ENCODE measurements around the gene TSEN2. TPM values are rescaled to one million over a fixed set of nuclear protein-coding genes. Genes with fewer than 3 reads are reported as not detected.

The TSEN2 gene
- total RNA-seq, 1 experiment from 2014 or later, result 35.5 TPM

DNA sequence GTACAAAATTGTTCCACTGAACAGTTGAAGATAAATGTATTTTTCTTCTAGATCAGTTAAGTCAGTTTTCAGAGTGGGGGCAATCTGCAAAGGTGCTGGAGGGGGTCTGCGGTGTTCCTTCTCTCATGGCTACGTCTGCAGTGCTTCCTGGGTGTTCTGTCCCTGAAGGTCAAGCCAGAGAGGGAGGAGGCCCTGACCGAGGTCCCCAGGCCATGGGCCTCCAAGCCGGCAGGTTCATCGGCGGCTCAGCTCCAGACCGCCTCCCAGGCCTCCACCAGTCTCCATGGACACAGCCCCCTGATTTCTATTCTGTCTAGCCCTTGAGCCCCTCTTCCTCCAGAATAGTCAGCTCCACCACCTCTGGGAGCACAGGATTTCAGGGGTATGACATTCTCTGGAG lies 28.5 kb upstream of the TSEN2 start:
- ChIA-PET POLR2A (no interaction called here), RAD21 (ENCODE audit: low non-redundant PET in 1 of 2, low total read pairs in 2 of 2, uncharacterized antibody in 2 of 2, unreplicated experiment in 2 of 2) (no interaction called here), CTCF (no interaction called here)
- Histone ChIP-seq H3K4me1 (ENCODE audit: control insufficient read depth in 1 of 2, insufficient read depth in 2 of 2, low read length in 2 of 2) (peaks cover 5 to 11% of the 10 kb centered on the region in 2 experiments; a peak in 2 of 4 replicates), H4K20me1 (ENCODE audit: insufficient read depth) (no peaks in the 10 kb centered on the region), H3K27ac (ENCODE audit: low read depth, low read length) (no peak overlapping the region), H2AFZ (ENCODE audit: low read depth, low read length, poor library complexity, severe bottlenecking) (no peak overlapping the region), H3K36me3 (ENCODE audit: control insufficient read depth in 1 of 2, insufficient read depth in 2 of 2, low read length in 2 of 2) (no peaks in the 10 kb centered on the region), H3K9ac (ENCODE audit: low read length) (no peak overlapping the region), H3K4me3 (replicated peaks in 1 of 2; ENCODE audit: low read depth in 1 of 2, low read length in 2 of 2) (no peak overlapping the region), H3K27me3 (ENCODE audit: insufficient read depth, low read length) (no peaks in the 10 kb centered on the region), H3K9me3 (ENCODE audit: control insufficient read depth in 1 of 2, insufficient read depth in 1 of 2, low read depth in 1 of 2, low read length in 2 of 2) (no peaks in the 10 kb centered on the region), H3K79me2 (ENCODE audit: insufficient read depth, low read length) (no peaks in the 10 kb centered on the region), H3K9me2 (ENCODE audit: insufficient read depth) (no peaks in the 10 kb centered on the region), H3K4me2 (ENCODE audit: low read length) (no peak overlapping the region)
- TF ChIP-seq EZH2 (IDR thresholded peaks at IDR 0.05), result no peak
- no peak for TF ChIP-seq CEBPB (IDR thresholded peaks at IDR 0.05; ENCODE audit: low read depth)
- TF ChIP-seq SRF (IDR thresholded peaks at IDR 0.05; ENCODE audit: low read depth), result no peak
- TF ChIP-seq, protein P1, sequence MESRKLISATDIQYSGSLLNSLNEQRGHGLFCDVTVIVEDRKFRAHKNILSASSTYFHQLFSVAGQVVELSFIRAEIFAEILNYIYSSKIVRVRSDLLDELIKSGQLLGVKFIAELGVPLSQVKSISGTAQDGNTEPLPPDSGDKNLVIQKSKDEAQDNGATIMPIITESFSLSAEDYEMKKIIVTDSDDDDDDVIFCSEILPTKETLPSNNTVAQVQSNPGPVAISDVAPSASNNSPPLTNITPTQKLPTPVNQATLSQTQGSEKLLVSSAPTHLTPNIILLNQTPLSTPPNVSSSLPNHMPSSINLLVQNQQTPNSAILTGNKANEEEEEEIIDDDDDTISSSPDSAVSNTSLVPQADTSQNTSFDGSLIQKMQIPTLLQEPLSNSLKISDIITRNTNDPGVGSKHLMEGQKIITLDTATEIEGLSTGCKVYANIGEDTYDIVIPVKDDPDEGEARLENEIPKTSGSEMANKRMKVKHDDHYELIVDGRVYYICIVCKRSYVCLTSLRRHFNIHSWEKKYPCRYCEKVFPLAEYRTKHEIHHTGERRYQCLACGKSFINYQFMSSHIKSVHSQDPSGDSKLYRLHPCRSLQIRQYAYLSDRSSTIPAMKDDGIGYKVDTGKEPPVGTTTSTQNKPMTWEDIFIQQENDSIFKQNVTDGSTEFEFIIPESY (IDR thresholded peaks at IDR 0.05; ENCODE audit: extremely low read depth, insufficient replicate concordance, low read length), result no peak
- no peak for TF ChIP-seq MAX (IDR thresholded peaks at IDR 0.05)
- no peak for TF ChIP-seq TCF7L2 (IDR thresholded peaks at IDR 0.05; ENCODE audit: borderline replicate concordance, extremely low read depth, insufficient read depth, insufficient read length)
- no peak for TF ChIP-seq ELF1 (IDR thresholded peaks at IDR 0.05; ENCODE audit: borderline replicate concordance, low read depth)
- TF ChIP-seq SIN3A (IDR thresholded peaks at IDR 0.05; ENCODE audit: low read depth), result no peak
- TF ChIP-seq JUND (IDR thresholded peaks at IDR 0.05), result no peak
- no peak for TF ChIP-seq CTCF (IDR thresholded peaks at IDR 0.05 in 2 of 3, conservative IDR thresholded peaks at IDR 0.05 in 1 of 3; ENCODE audit: borderline replicate concordance in 1 of 3, insufficient read depth in 1 of 3, low read depth in 2 of 3, low read length in 2 of 3)
- no peak for TF ChIP-seq FOSL1 (IDR thresholded peaks at IDR 0.05; ENCODE audit: low read depth)
- no peak for TF ChIP-seq CBX3 (IDR thresholded peaks at IDR 0.05; ENCODE audit: low read depth)
- ATAC-seq, result no peak
- intact Hi-C loops (cut with micrococcal nuclease), result no loop called here
- no TSS peak for BruUV-seq (replicated peaks)
- no peak for DNase-seq (ENCODE audit: low read depth, low spot score)

All from HCT116 (cell line).